ENCODE data around the gene CLRN2. TPM values are rescaled to one million over a fixed set of nuclear protein-coding genes. Genes with fewer than 3 reads are reported as not detected.

The CLRN2 gene
- total RNA-seq, result not detected in 2 replicates
- polyA plus RNA-seq, result not detected in 2 replicates

GRCh38 chr4:17514865-17515264, at the start of gene CLRN2:
Gene CLRN2, plus strand, starts transcription at chr4:17515165. Its CDS starts 102 bp downstream, at chr4:17515267.
- DNase-seq (ENCODE audit: low read depth in 1 of 2, low spot score in 1 of 2), result no peak
- H3K4me1 ChIP-seq (ENCODE audit: low read depth), result peaks cover 8% of the 10 kb centered on the region
- H3K36me3 ChIP-seq, result no peaks in the 10 kb centered on the region
- no peaks in the 10 kb centered on the region for H3K27me3 ChIP-seq
- H3K4me3 ChIP-seq, result no peak within 1 kb of the TSS
- no peak for TF ChIP-seq CTCF (IDR thresholded peaks at IDR 0.05; ENCODE audit: low read depth, low read length)
- no peaks in the 10 kb centered on the region for H3K9me3 ChIP-seq (ENCODE audit: low read depth)
- no peak within 1 kb of the TSS for H3K27ac ChIP-seq

GRCh38 chr4:17468619-17469221, 46.2 kb upstream of the CLRN2 start:
- Histone ChIP-seq H3K9me3 (ENCODE audit: low read depth) (no peaks in the 10 kb centered on the region), H3K4me3 (no peak overlapping the region), H3K27ac (no peak overlapping the region), H3K27me3 (no peaks in the 10 kb centered on the region), H3K4me1 (ENCODE audit: low read depth) (peaks cover 7% of the 10 kb centered on the region), H3K36me3 (no peaks in the 10 kb centered on the region)
- DNase-seq (ENCODE audit: low read depth in 1 of 2, low spot score in 1 of 2), result peak; percentile 68 to 69
- TF ChIP-seq CTCF (IDR thresholded peaks at IDR 0.05; ENCODE audit: low read depth, low read length), result peak; percentile 43

- no peaks in the 10 kb centered on the region for H3K9me3 ChIP-seq (ENCODE audit: low read depth)
- H3K4me3 ChIP-seq, result no peak overlapping the region
- DNase-seq (ENCODE audit: low read depth in 1 of 2, low spot score in 1 of 2), result peak; percentile 39 to 42
- H3K36me3 ChIP-seq, result no peaks in the 10 kb centered on the region
- H3K4me1 ChIP-seq (ENCODE audit: low read depth), result peaks cover 7% of the 10 kb centered on the region
- H3K27ac ChIP-seq, result peak overlapping the region; percentile 49
- H3K27me3 ChIP-seq, result no peaks in the 10 kb centered on the region
- no peak for TF ChIP-seq CTCF (IDR thresholded peaks at IDR 0.05; ENCODE audit: low read depth, low read length)
Measured at GRCh38 chr4:17469931-17470674, 44.9 kb upstream of the CLRN2 start.

- no peak overlapping the region for H3K27ac ChIP-seq
- no peaks in the 10 kb centered on the region for H3K4me1 ChIP-seq (ENCODE audit: low read depth)
- H3K4me3 ChIP-seq, result no peak overlapping the region
- H3K9me3 ChIP-seq (ENCODE audit: low read depth), result no peaks in the 10 kb centered on the region
- no peaks in the 10 kb centered on the region for H3K36me3 ChIP-seq
- peak in 1 of 2 donors; percentile 47 for DNase-seq (ENCODE audit: low read depth in 1 of 2, low spot score in 1 of 2)
- no peaks in the 10 kb centered on the region for H3K27me3 ChIP-seq
- TF ChIP-seq CTCF (IDR thresholded peaks at IDR 0.05; ENCODE audit: low read depth, low read length), result no peak
Measured at GRCh38 chr4:17475481-17475880, 39.5 kb upstream of the CLRN2 start.

GRCh38 chr4:17476853-17477252, 38.1 kb upstream of the CLRN2 start:
- Histone ChIP-seq H3K4me1 (ENCODE audit: low read depth) (no peaks in the 10 kb centered on the region), H3K27me3 (no peaks in the 10 kb centered on the region), H3K27ac (no peak overlapping the region), H3K9me3 (ENCODE audit: low read depth) (no peaks in the 10 kb centered on the region), H3K36me3 (no peaks in the 10 kb centered on the region), H3K4me3 (no peak overlapping the region)
- no peak for DNase-seq (ENCODE audit: low read depth in 1 of 2, low spot score in 1 of 2)
- no peak for TF ChIP-seq CTCF (IDR thresholded peaks at IDR 0.05; ENCODE audit: low read depth, low read length)
